Uterus (tissue), 2 donors: Measurements from ENCODE around the gene LDB3.

Source experiments
- CTCF ChIP-seq, 4 experiments: fragments of 200-600 bp in 2 of 4; fragments of 450-650 bp in 2 of 4; sonication (generic) in 2 of 4; IDR thresholded peaks; one replicate each; pipeline ENCODE4 v1.5.1; 2016 to 2019; ENCODE audit warnings: antibody characterized with exemption in 4 of 4, mild to moderate bottlenecking in 2 of 4, moderate library complexity in 1 of 4
- POLR2A ChIP-seq, 2 donors: fragments of 450-650 bp; IDR thresholded peaks; one replicate each; pipeline ENCODE4 v1.6.1; 2016; ENCODE audit warnings: antibody characterized with exemption in 2 of 2, mild to moderate bottlenecking in 1 of 2, moderate library complexity in 1 of 2

GRCh38 chr10:86751477-86751876 lies 83.2 kb downstream of the LDB3 start:
- no peak for TF ChIP-seq CTCF (IDR thresholded peaks at IDR 0.05)
- no peak for TF ChIP-seq POLR2A (IDR thresholded peaks at IDR 0.05)
